Heart left ventricle (tissue), 13 donors: ENCODE results near the gene GAGE1.

Experiments
- CTCF ChIP-seq, 12 donors: fragments of 200-600 bp; sonication (generic) in 4 of 12; IDR thresholded peaks; one replicate each; pipeline versions ENCODE4 v1.5.0 to v1.8.0; 2018 to 2022; ENCODE audit warnings: antibody characterized with exemption in 12 of 12, mild to moderate bottlenecking in 5 of 12
- POLR2A ChIP-seq, 2 donors: fragments of 450-650 bp; IDR thresholded peaks; one replicate each; pipeline ENCODE4 v1.6.1; 2017; ENCODE audit warnings: antibody characterized with exemption in 2 of 2, mild to moderate bottlenecking in 2 of 2, moderate library complexity in 2 of 2
- donor health status: ischemic (EF 13 %, LVEDD 7.1; RV severe dilation, severe dysfunction).
- donor health status: DM: no; HTN: yes; CAD: no.
- donor health status: DM: no; HTN: no; CAD: no.
- donor health status: ischemic (EF 25% LVEDD 6.9; RV normal size, moderate dysfunction).
- donor health status: ischemic (EF 25% LVEDD 5.7; RV mildly dilated, moderate dysfunction).
- donor health status: ischemic (EF 35%, LVEDD 5.7; RV mildly dilated, moderate dysfunction).
- donor health status: nonischemic (EF 11% LVEDD 7.7; RV severe dilation, severe dysfunction).
- donor health status: DM: yes; HTN: yes; CAD: no.
- donor health status: PGD.
- donor health status: ischemic (EF 29% LVEDD 5.4; RV normal size, mild dysfunction).
- donor health status: nonischemic (EF 23%, LVEDD 6.1; RV moderate dilation, normal function).

- TF ChIP-seq CTCF (IDR thresholded peaks at IDR 0.05) (no peak), POLR2A (IDR thresholded peaks at IDR 0.05) (no peak)
Measured at GRCh38 chrX:49618574-49618973, 19.8 kb downstream of the GAGE1 start.
